T-helper 1 cell (primary cell): ENCODE results near the gene GABRR3.

Source experiments
- DNase-seq, 5 donors: peaks; one replicate each; pipeline ENCODE4 v3.0.0-alpha.2; 2012 to 2020
- total RNA-seq, 4 donors: gene quantifications; one replicate each; lab custom pipeline; 2026; lab: John Stamatoyannopoulos, UW

GABRR3 gene
- total RNA-seq = 0 reads per million in 4 donors

DNA sequence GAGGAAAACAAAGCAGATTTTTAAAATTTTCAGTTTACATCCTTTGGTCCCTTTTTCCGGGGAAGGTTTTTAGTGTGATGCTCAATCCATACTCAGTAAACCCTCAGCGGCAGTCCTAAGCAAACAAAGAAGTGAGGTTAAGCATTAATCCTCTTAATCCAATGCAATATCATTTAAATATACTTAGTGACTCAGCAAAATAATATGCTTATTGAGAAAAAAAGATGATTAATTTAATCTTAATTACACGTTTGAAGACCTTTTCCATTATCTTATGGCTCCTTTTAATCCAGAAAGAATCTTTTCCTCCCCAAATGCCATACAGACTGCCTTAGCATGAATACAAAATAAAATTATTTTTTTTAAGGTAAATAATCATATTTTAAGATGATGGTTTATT, at the start of gene GABRR3:
Gene GABRR3, minus strand, starts transcription at position 108 of the 400 bp plus-strand sequence. CDS start 328 bp downstream, outside the sequence.
- no peak for DNase-seq

DNA sequence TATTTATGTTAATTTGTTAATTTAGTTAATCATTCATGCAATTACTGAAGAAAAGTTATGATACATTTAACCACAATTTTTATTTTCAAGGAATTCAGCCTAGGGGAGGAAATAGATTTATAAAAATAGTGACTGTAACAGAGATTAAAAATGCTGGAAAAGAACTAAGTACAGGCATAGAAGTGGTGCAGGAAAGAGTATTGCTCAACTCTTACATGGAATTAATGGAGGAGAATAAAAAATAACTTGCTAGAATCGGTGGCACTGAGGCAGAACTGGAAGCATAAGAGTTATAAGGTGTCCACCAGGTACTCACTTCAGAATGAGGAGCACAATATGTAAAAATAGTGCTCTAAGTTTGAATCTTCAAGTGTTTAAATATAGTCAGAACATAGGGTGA, 38.4 kb upstream of the GABRR3 start:
- DNase-seq = no peak

DNA sequence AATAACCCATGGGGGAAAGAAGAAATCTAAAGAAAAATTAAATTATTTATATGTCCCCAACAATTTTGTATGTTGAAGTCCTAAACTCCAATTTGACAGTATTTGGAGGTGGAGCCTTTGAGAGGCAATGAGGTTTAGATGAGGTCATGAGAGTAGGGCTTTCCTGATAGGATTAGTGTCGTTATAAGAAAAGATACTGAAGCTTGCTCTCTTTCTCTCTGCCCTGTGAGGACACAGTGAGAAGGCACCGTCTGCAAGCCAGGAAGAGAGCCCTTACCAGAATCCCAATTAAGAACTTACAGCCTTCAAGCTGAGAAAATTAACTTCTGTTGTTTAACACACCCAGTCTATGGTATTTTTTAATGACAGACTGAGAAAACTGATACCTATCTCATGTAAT, 35.7 kb upstream of the GABRR3 start:
- no peak for DNase-seq

DNA sequence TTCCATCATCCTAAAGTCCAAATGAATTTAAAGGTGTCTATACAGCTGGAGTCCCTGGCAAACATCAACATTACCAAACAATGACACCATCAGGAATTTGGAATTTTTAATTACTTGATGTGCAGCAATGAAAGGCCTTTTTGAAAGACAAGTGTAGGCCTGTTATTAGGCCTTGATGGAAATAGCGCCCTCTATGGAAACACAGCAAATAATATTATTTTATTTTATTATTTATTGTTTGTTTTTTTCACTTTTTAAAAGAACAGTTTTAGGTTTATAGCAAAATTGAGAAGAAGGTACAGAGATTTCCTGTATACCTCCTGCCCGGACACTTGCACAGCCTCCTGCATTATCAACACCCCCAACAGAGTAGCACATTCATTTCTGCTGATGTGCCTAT, 33.7 kb upstream of the GABRR3 start:
- DNase-seq = no peak

DNA sequence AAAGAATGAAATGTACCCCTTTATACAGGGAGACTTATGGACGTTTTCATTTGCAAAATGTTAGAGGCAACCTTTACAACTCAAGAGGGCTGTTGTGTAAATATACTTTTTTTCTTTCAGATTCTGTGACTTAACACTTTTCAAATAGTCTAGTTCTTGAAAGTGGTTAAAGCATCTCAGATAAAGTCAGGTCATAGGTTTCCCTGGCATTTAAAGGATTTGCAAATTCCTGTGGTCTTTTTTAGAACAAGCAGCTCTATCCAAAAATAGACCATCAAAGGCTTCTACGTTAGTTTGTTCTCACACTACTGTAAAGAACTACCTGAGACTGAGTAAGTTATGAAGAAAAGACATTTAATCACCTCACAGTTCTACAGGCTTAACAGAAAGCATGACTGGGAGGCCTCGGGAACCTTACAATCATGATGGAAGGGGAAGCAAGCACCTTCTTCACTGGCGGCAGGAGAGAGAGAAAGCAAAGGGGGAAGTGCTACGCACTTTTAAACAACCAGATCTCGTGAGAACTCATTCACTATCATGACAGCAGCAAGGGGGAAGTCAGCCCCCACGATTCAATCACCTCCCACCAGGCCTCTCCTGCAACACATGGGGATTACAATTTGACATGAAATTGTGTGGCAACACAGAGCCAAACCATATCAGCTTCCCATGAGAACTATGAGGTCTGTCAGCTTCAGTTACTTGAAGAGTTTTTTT, 23.3 kb upstream of the GABRR3 start:
- no peak for DNase-seq

DNA sequence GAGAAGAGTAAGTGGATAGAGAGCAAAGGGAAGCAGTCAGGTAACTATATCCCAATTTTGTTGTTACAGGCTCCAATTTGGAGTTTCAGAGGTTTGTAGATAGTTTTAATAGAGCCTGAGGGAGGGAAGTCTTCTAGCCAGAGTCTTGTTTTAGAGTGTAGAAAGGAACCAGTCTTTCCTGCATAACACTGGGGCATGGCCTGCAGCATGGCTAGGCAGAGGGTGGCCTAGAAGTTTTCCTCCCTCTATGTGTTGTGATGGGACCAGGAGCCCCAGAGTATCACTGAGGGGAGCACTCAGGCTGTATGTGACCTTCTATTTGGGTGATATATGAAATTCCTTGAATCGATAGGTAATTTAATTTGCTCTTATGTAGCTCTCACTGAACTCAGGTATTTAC, 22.5 kb upstream of the GABRR3 start:
- DNase-seq = no peak

DNA sequence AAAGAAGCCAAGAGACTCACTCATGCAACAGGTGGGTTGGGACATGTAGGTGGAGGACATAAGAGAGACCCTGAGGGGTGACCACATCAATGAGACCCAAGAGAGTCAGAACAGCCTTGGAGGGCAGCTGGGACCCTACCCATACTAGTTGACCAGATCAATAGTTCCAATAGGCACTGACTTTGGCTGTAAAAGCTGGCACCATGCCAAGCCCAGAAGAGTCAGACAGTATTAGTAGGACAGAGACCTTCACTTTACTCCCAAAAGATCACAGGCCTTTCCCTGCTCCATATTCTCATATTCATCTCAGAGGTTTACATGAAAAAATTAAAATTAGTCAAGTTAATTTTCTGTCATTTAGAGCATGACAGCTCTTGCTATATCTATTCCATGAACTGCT, 20.9 kb upstream of the GABRR3 start:
- DNase-seq = no peak

DNA sequence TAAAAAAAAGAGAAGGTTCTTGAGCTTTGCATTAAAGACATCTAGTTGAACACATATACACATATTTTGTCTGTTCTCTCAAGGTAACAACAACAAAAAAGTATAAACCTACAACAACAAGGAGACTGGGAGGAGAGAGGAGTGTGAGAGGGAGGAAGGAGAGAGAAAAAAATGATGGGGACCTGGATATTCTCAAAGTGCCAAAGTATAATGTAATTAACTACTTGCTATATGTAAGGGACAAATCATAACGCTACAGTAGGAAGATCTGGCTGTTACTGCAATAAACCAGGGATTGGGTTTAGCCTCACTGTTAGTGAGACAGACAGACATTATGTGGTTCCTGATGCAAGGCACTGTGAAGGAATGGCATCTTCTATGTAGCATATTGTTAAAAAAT, 14.2 kb upstream of the GABRR3 start:
- DNase-seq = no peak

DNA sequence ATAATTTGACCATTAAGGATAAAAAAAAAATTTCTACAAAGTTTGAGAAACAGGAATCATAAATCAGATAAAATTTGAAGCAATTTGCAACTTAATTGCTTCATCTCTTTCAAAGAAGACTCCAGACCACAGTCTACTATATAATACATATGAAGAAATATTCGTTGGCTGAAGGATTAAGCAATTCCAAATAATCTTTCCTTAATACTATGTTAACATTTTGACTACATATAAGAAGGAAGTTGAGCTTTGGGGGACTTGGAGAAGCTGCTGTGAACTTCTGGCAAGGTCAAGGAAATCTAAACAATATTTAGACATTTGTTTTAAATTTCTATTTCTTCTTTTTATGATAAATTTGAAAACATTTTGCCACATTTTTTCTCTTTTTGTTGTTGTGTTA, 13.5 kb upstream of the GABRR3 start:
- no peak for DNase-seq

DNA sequence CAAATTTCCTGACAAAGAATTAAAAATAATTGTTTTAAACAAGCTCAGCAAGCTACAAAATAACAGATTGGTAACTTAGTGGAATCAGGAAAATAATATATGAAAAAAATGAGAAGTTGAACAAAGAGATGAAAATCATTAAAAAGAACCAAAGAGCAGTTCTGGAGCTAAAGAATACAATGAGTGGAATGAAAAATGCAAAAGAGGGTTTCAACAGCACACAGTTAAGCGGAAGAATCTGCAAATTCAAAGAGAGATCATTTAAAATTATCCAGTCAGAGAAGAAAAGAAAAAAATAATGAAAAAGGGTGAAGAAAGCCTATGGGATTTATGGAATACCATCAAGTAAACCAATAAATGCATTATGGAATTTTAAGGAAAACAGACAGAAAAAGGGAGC, 6.2 kb upstream of the GABRR3 start:
- no peak for DNase-seq

DNA sequence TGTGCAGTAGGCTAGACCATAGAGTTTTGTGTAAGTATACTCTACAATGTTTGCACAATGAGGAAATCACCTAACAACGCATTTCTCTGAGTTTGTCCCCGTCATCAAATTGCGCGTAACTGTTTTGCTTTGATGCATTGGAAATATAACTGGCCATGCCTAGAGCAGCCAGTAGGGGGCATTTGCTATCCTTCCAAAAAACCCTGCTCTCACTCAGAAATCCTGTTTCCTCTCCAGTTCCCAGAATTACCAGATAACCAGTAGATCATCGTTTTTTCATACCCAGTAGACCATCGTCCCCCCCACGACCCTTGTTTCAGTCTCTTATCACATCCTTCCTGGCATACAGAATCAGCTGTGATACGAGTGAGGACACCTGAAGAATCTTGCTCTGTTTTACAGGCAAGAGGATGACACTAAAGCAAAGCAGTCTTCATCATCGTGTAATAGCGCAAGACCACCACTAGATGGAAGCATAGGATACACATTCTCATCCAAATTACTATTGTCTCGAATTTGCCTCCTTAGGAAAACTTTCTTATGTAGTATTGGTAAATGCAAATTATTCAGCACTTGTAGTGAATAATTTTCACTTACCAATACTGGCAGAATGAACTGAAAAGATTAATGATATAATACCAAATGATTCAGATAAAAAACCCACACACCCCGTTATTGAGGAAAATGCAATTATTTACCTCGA, 4.4 kb upstream of the GABRR3 start:
- DNase-seq = peak; percentile 23 to 90 (median 56)

DNA sequence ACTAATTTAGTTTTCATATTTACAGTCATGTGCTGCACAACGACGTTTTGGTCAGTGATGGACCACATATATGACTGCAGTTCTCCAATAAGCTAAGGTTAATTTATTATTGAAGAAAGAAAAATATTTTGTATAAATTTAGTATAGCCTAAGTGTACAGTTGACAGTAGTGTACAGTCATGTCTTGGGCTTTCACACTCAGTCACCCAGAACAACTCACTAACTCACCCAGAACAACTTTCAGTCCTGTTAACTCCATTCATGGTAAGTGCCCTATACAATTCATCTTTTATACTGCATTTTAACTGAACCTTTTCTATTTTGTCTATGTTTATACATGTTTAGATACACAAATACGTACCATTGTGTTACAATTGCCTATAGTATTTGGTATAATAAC, 3.8 kb upstream of the GABRR3 start:
- no peak for DNase-seq

DNA sequence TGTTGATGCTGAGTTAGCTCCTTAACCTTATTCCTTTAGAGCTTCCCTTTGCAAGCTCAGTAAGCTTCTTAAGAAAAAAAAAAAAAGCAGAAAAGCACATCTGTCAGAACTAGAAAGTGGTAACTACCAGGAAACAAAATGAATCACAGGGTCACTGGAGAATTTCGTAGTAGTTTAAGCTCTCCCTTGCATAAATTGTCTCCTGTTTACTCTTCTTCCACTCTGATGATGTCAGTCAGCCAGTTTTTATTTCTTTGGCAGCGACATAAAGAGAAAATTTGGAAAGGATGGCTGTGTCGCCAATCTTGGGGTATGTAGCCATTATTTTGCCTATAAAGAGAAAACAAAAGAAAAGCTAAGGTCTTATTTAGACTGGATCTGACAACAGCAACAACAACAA, 3.2 kb upstream of the GABRR3 start:
- peak in 1 of 5 donors; percentile 73 for DNase-seq

DNA sequence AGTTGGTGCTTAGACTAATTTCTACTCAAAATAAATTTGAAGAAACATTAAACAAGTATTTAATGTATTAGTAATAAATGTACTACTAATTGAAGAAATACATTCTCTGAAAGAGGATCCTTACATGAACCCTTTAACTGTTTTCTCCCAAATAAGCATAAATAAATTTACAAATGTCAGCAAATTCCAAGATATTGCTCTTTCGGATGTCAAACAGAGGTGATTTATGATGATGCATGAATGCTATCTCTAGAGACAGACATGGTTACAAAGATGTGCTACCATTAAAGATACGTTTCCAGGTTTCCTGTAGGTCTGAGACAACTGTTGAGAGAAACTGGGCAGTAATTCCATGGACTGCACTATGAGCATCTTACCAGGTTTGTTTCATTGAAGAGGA, 629 bp downstream of the GABRR3 start:
- no peak for DNase-seq

DNA sequence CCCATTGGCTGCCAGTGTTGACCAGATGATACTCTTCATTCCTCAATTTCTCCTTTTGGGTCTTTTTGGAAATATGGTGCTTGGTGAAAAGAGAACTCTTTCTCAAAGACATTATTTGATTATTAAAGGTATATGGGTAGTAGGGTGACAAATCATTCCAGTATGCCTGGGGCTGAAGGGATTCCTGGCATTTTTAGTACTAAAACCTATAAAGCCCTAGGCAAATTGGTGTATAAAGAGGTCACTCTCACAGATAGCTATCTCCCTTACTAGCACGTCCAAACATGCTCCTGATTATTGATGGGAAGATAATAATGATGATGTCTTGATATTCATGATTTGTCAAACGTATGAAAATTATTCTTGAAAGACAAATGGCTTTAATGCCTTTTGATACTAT, 1.1 kb downstream of the GABRR3 start:
- no peak for DNase-seq

DNA sequence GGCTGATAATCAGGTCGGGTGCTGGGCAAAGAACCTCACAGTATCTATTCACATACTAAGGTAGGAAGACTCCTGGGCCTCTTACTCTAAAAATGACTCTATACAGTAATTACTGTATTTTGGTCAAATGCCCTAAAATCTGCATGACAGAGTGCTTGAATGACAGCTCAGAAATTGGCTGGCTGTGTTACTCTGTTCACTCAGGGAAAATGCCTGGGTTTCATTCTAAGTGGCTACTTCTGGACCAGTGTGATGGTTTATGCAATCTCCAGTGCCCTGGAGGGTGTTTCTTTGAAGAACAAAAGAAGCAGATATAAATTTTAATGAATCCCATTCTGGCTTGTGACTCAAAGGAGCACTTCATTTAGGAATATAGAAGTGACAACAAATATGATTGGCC, 2.2 kb downstream of the GABRR3 start:
- DNase-seq = no peak

DNA sequence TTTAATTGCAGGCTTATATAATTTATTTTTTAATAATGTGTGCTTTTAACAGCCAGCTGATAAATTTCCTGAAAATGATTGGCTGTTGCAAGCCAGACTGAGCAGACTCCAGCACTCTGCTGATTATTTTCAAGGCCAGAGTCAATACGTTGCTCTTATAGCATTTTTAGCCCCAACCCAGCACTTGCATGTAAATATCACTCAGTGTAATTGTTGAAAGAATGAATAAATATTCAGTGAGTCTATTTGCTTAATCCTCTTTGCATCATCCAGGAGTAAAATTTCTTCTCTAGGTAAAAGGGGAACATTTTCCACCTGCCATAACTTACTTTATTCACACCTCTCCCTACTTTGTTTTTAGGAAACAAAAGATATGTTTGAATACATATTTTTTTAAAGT, 2.9 kb downstream of the GABRR3 start:
- DNase-seq = no peak

DNA sequence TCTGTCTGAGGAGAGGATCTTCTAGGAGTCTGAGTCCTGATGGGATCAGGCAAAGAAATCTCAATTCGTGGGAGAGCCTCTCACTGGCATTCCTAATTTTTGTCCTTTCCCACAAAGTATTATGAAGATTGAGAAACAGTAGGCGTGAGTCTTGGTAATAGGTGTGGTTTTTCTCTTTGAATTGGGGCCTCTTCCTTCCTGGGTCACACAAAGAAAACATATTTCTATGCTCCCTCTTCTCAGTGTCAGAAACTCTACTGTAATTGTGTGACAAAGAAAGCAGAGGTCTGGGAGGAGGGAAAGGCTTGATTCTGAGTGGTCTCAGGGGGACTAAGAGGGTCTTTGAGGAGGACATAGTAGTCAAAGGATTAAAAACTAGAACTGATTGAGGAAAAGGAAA, 6.0 kb downstream of the GABRR3 start:
- peak in 1 of 5 donors; percentile 61 for DNase-seq

DNA sequence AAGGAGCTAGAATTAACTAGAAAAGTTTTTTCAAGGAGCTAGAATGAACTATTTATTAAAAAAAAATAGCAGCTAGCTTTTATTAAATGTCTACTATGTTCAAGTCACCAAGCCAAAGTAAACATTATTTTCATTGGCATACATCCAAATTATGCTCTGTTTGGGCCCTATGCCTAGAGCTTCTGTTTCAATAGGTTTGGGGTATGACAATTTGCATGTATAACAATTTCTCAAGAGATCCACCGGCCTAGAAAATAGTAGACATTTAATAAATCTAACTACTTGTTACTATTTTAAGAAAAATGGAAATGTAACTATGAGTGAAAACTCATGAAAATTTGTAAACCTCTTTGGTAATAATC, 8.0 kb downstream of the GABRR3 start:
- no peak for DNase-seq

DNA sequence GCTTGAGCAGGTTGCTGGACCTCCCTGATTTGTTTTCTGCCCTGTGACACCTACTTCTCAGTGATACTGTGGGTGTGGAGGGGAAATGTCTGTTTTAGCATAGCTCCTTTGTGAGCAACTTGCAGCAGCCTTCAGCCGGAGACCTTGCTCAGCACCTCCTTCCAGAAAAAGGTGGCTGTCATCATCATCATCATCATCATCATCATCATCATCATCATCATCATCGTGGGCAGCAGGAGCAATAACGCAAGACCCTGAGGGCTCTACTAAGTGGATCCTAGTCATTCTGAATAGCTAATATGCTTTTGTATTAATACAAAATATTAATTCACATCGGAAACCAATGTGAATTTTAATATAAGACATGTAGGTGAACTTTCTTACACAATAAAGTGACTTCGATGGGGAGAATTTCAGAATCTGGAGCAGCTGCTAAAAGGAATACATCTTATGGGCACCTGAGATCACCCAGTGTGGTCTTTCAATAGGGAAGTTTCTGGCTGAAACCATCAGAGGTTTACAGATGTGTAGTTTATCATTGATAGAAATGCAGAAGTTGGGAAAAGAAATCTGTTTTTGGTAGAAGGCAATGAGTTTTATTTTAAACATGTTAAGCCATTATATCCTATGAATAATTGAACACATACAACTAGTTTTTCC, 8.6 kb downstream of the GABRR3 start:
- no peak for DNase-seq

DNA sequence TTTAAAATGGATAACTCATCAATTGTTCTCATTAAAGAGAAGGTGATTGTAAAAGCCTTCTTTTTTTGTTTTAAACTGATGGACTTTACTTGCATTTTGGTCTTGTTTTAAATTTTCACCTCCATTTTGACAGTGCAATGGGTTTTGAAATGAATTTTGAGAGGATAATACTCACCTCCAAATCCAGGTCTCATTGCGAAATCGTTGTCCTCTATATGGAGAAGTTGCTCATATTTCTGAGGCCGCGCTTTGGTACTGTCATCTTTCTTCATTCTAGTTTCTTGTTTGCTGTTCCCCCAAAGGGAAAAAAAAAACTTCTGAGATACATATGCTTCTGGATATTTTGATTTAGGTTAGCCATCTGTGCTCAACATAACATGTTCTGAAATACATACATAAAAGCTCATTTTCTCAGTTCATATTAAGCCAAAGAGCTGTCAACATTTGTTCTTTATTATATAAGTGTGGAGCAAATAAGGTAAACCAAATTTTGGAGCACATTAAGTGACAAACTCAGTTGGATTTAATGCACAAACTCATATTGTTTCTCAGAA, 9.6 kb downstream of the GABRR3 start:
- no peak for DNase-seq

DNA sequence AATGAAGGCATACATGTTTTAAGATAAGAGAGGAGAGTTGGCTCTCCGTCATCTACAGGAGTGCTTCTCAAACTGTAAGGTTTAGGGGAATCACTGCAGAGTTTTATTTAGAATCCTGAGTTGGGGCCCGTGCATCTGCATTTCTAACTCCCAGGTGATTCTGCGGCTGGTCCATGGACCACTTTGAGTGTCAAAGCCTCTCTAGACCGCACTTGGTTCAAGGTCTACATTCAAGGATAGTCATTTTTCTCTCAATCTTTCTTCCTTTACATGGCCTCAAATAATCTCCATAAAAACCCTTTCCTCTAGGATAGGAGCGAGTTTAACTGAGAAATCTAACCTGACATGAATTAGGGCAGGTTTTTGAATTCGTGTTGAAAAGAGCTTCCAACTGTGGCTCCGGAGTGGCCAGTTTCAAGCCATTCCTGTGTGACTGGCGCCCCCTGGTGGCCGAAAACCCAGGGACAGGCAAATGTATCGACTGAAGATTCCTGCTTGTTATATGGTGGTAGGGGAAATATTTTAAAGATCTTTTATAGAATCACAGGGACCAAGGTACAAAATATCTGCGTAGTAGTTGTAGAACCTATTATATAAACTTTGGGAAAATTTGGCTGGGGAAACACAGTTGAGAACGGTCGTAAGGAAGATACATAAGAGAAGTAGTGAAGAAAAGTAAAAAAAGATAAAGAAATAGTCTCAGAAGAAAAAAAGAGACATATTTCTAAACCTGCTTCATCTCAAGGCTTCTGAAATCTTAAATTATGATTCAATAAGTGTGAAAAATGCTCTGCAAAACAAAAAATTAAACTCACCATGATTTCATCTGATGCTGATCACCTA, 11.9 kb downstream of the GABRR3 start:
- DNase-seq = peak; percentile 74 to 93 (median 82)
